ENCODE data around the gene GABRP.

DNA sequence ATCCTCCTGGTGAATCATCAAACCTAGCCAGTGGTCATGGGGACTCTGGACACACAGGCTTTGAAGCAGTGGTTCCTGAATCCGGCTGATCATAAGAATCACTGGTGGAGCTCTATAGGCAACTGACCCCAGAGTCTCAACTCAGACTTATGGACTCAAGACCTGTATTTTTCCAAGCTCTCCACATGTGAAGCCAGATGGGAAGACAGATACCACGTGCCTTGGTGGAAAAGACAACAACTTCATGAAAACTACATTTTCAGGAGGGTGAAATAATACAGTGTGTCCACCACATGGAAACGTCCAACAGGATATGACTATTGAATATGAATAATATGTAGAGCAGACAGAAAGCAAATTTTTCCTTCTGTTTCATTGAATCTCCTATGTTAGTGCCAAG, 33.7 kb downstream of the GABRP start:
- TF ChIP-seq NFIC (IDR thresholded peaks at IDR 0.05; ENCODE audit: borderline replicate concordance) = no peak
- TF ChIP-seq, protein P1, sequence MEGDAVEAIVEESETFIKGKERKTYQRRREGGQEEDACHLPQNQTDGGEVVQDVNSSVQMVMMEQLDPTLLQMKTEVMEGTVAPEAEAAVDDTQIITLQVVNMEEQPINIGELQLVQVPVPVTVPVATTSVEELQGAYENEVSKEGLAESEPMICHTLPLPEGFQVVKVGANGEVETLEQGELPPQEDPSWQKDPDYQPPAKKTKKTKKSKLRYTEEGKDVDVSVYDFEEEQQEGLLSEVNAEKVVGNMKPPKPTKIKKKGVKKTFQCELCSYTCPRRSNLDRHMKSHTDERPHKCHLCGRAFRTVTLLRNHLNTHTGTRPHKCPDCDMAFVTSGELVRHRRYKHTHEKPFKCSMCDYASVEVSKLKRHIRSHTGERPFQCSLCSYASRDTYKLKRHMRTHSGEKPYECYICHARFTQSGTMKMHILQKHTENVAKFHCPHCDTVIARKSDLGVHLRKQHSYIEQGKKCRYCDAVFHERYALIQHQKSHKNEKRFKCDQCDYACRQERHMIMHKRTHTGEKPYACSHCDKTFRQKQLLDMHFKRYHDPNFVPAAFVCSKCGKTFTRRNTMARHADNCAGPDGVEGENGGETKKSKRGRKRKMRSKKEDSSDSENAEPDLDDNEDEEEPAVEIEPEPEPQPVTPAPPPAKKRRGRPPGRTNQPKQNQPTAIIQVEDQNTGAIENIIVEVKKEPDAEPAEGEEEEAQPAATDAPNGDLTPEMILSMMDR (IDR thresholded peaks at IDR 0.05) = no peak
- no peak for TF ChIP-seq RAD21 (IDR thresholded peaks at IDR 0.05; ENCODE audit: low read length)
- no peak for TF ChIP-seq SMC3 (IDR thresholded peaks at IDR 0.05; ENCODE audit: low read depth, low read length)
- TF ChIP-seq CHD2 (IDR thresholded peaks at IDR 0.05; ENCODE audit: low read length, partially characterized antibody) = no peak
- no peak for TF ChIP-seq PBX3 (IDR thresholded peaks at IDR 0.05)
- TF ChIP-seq EZH2phosphoT487 (IDR thresholded peaks at IDR 0.05; ENCODE audit: borderline replicate concordance, low read depth) = no peak
- TF ChIP-seq FOXM1 (IDR thresholded peaks at IDR 0.05; ENCODE audit: low read depth) = no peak
- no peak for TF ChIP-seq POLR2AphosphoS5 (IDR thresholded peaks at IDR 0.05; ENCODE audit: low read depth, low read length)
- no peak for TF ChIP-seq RXRA (IDR thresholded peaks at IDR 0.05; ENCODE audit: borderline replicate concordance, low read depth)
- TF ChIP-seq GABPA (IDR thresholded peaks at IDR 0.05; ENCODE audit: low read depth) = no peak
- TF ChIP-seq USF2 (IDR thresholded peaks at IDR 0.05; ENCODE audit: borderline replicate concordance, low read depth, low read length) = no peak

Data from SK-N-SH (cell line).